HL-60 (cell line): ENCODE results near the gene FAIM.

Experiments used
- CTCF ChIP-seq: IDR thresholded peaks from one replicate; pipeline ENCODE4 v1.5.1; 2011; ENCODE audit warnings: low read length, control low read depth, inconsistent platforms; ENCODE audit not compliant: insufficient read depth
- GABPA ChIP-seq: IDR thresholded peaks from 2 replicates; pipeline ENCODE4 v1.6.1; 2012; ENCODE audit warnings: low read depth
- POLR2AphosphoS5 ChIP-seq: IDR thresholded peaks from 2 replicates; pipeline ENCODE4 v1.6.1; 2012; ENCODE audit warnings: low read depth
- SPI1 ChIP-seq: IDR thresholded peaks from 2 replicates; pipeline ENCODE4 v1.6.1; 2012; ENCODE audit warnings: low read depth, mild to moderate bottlenecking, borderline replicate concordance

DNA sequence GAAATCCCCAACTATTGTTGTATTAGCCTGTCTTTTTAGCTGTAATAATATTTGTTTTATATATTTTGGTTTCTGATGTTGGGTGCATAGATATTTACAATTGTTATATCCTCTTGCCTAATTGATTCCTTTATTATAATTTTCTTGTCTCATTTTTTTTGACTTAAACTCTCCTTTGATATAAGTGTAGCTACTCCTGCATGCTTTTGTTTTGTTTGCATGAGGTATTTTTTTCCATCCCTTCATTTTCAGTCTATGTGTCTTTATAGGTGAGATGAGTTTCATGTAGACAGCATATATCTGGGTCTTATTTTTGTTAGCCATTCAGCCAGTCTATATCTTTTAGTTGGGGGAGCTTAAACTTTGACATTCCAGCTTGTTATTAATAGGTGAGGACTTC, 37.4 kb downstream of the FAIM start:
- TF ChIP-seq CTCF (no peak), POLR2AphosphoS5 (no peak), GABPA (no peak), SPI1 (no peak)
